Breast epithelium (tissue), 3 donors: ENCODE measurements around the gene HOXA6.

Source experiments
- POLR2A ChIP-seq: fragments of 450-650 bp; IDR thresholded peaks from one replicate; pipeline ENCODE4 v1.6.1; 2016; ENCODE audit warnings: antibody characterized with exemption, mild to moderate bottlenecking, moderate library complexity
- POLR2AphosphoS5 ChIP-seq, 3 donors: sonication (generic); formaldehyde crosslinking; IDR thresholded peaks; one replicate each; pipeline ENCODE4 v1.6.1; 2017; ENCODE audit warnings: antibody characterized with exemption in 3 of 3
- TF ChIP-seq, protein P1 (sequence below), 3 donors: fragments of 450-650 bp; IDR thresholded peaks; one replicate each; pipeline ENCODE4 v1.5.1; 2016 to 2017; ENCODE audit warnings: antibody characterized with exemption in 3 of 3, mild to moderate bottlenecking in 3 of 3, moderate library complexity in 3 of 3

DNA sequence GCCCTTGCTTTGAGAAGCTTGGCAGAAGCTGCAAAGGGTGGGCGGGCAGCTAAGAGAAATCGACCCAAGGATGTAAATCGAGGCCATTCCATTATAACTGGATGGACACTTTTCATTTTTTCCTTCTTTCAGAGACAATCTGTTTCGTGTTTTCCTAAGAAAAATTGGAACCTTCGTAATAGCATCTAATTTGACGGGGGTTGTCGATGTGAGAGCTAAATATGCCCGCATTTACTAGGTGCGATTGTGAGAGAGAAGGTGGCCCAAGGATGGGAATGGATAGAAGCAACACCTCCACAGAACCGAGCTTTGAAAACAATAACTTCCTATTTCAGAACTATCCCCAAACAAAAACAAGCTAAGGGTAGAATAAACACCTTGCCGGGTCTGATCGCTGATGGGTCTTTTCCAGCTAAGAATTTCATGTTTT, 16.2 kb downstream of the HOXA6 start:
- TF ChIP-seq POLR2A, result no peak
- TF ChIP-seq, protein P1, sequence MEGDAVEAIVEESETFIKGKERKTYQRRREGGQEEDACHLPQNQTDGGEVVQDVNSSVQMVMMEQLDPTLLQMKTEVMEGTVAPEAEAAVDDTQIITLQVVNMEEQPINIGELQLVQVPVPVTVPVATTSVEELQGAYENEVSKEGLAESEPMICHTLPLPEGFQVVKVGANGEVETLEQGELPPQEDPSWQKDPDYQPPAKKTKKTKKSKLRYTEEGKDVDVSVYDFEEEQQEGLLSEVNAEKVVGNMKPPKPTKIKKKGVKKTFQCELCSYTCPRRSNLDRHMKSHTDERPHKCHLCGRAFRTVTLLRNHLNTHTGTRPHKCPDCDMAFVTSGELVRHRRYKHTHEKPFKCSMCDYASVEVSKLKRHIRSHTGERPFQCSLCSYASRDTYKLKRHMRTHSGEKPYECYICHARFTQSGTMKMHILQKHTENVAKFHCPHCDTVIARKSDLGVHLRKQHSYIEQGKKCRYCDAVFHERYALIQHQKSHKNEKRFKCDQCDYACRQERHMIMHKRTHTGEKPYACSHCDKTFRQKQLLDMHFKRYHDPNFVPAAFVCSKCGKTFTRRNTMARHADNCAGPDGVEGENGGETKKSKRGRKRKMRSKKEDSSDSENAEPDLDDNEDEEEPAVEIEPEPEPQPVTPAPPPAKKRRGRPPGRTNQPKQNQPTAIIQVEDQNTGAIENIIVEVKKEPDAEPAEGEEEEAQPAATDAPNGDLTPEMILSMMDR (IDR thresholded peaks at IDR 0.05), result no peak
- no peak for TF ChIP-seq POLR2AphosphoS5 (IDR thresholded peaks at IDR 0.05)
